Measurements from ENCODE around the gene SLC35A5.

- no peak for TF ChIP-seq ZFP36 (IDR thresholded peaks at IDR 0.05; ENCODE audit: borderline replicate concordance, low read depth, low read length, partially characterized antibody)
- no peak for TF ChIP-seq TAF1 (CRISPR knock-in tag; IDR thresholded peaks at IDR 0.05)
- no peak for TF ChIP-seq SMAD1 (CRISPR knock-in tag; IDR thresholded peaks at IDR 0.05; ENCODE audit: borderline replicate concordance, low read depth)
Observed at GRCh38 chr3:112627919-112628466, 66.1 kb downstream of the SLC35A5 start.

Measured in HepG2 (cell line).